Brain microvascular endothelial cell (primary cell): ENCODE measurements around the gene RXRA.
"Not testable (repeated sequence)": the region's sequence is repeated elsewhere in the genome, so short reads cannot be mapped to it uniquely, and the experiment has no call there.

ENCODE experiments used
- DNase-seq: peaks from one replicate; pipeline ENCODE4 v3.0.0-alpha.2; 2020
- H3K27ac ChIP-seq: fragments of 250-450 bp; sonication (Bioruptor Pico); 2 replicates; pipeline ENCODE4 v1.5.1; 2020; ENCODE audit warnings: mild to moderate bottlenecking, moderate library complexity
- H3K27me3 ChIP-seq: fragments of 250-450 bp; sonication (Bioruptor Pico); replicated peaks from 2 replicates; pipeline ENCODE4 v1.5.1; 2020; ENCODE audit warnings: mild to moderate bottlenecking
- H3K36me3 ChIP-seq: fragments of 250-450 bp; sonication (Bioruptor Pico); replicated peaks from 2 replicates; pipeline ENCODE4 v1.5.1; 2020; ENCODE audit warnings: mild to moderate bottlenecking
- H3K4me3 ChIP-seq: 2 replicates; pipeline ENCODE4 v1.5.1; 2011; ENCODE audit warnings: low read depth, mild to moderate bottlenecking, control low read depth, low read length, moderate library complexity
- in situ Hi-C: cut with HindIII; loops from 2 replicates; pipeline ENCODE4 v1.10.0; 2017; ENCODE audit warnings: low sequenced_read_pairs, low pct_ligation_motif_present
- TF ChIP-seq, protein P1 (sequence below): IDR thresholded peaks from 2 replicates; pipeline ENCODE4 v1.5.1; 2011; ENCODE audit warnings: low read depth, mild to moderate bottlenecking, moderate library complexity, low read length, control low read depth, inconsistent platforms; ENCODE audit errors: missing control alignments

Gene RXRA

DNA sequence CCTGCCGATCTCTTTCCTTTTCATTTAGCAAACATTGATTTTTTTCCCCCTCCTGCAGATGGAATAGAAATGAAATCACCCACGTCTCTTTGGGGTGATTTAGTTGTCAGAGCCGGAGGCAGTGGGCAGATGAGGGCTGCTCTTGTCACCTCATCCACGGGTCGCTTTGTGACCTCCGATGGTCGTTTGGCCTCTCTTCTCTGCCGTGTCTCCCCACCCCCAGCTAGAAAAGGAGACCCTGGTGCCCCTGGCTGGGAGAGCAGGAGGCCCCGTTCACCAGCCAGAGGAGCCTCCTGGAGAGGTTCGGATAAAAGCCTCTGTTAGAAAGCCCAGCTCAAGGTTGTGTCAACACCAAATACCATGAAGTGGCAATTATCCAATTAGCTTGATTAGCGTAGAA is 21.6 kb upstream of the RXRA start:
- in situ Hi-C loops = no loop called here

DNA sequence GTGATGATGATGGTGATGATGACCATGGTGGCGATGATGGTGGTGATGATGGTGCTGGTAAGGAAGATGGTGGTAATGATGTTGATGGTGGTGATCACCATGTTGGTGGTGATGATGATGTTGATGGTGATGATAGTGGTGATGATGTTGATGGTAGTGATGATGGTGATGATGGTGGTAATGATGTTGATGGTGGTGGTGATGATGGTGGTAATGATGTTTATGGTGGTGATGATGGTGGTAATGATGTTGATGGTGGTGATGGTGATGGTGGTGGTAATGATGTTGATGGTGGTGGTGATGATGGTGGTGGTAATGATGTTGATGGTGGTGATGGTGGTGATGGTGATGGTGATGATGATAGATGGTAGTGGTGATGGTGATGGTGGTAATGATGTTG is 20.7 kb upstream of the RXRA start:
- no peak for DNase-seq
- H3K36me3 ChIP-seq = no peaks in the 10 kb centered on the region
- TF ChIP-seq, protein P1, sequence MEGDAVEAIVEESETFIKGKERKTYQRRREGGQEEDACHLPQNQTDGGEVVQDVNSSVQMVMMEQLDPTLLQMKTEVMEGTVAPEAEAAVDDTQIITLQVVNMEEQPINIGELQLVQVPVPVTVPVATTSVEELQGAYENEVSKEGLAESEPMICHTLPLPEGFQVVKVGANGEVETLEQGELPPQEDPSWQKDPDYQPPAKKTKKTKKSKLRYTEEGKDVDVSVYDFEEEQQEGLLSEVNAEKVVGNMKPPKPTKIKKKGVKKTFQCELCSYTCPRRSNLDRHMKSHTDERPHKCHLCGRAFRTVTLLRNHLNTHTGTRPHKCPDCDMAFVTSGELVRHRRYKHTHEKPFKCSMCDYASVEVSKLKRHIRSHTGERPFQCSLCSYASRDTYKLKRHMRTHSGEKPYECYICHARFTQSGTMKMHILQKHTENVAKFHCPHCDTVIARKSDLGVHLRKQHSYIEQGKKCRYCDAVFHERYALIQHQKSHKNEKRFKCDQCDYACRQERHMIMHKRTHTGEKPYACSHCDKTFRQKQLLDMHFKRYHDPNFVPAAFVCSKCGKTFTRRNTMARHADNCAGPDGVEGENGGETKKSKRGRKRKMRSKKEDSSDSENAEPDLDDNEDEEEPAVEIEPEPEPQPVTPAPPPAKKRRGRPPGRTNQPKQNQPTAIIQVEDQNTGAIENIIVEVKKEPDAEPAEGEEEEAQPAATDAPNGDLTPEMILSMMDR = no peak
- in situ Hi-C loops = no loop called here
- no peak overlapping the region for H3K4me3 ChIP-seq
- H3K27me3 ChIP-seq = no peaks in the 10 kb centered on the region
- no peak overlapping the region for H3K27ac ChIP-seq

More for the DNA sequence above, 21.6 kb upstream of the RXRA start:
- no peak for DNase-seq
- TF ChIP-seq, protein P1 = no peak
- Histone ChIP-seq H3K27me3 (no peaks in the 10 kb centered on the region), H3K36me3 (no peaks in the 10 kb centered on the region), H3K27ac (no peak overlapping the region), H3K4me3 (no peak overlapping the region)

DNA sequence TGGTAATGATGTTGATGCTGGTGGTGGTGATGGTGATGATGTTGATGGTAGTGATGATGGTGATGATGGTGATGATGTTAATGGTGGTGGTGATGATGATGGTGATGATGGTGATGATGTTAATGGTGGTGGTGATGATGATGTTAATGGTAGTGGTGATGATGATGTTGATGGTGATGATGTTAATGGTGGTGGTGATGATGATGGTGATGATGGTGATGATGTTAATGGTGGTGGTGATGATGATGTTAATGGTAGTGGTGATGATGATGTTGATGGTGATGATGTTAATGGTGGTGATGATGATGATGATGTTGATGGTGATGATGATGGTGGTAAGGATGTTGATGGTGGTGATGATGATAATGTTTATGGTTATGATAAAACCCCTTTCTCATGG is 20.2 kb upstream of the RXRA start:
- H3K27me3 ChIP-seq, H3K36me3 ChIP-seq, H3K27ac ChIP-seq, in situ Hi-C loops, DNase-seq, H3K4me3 ChIP-seq: not testable (repeated sequence)

DNA sequence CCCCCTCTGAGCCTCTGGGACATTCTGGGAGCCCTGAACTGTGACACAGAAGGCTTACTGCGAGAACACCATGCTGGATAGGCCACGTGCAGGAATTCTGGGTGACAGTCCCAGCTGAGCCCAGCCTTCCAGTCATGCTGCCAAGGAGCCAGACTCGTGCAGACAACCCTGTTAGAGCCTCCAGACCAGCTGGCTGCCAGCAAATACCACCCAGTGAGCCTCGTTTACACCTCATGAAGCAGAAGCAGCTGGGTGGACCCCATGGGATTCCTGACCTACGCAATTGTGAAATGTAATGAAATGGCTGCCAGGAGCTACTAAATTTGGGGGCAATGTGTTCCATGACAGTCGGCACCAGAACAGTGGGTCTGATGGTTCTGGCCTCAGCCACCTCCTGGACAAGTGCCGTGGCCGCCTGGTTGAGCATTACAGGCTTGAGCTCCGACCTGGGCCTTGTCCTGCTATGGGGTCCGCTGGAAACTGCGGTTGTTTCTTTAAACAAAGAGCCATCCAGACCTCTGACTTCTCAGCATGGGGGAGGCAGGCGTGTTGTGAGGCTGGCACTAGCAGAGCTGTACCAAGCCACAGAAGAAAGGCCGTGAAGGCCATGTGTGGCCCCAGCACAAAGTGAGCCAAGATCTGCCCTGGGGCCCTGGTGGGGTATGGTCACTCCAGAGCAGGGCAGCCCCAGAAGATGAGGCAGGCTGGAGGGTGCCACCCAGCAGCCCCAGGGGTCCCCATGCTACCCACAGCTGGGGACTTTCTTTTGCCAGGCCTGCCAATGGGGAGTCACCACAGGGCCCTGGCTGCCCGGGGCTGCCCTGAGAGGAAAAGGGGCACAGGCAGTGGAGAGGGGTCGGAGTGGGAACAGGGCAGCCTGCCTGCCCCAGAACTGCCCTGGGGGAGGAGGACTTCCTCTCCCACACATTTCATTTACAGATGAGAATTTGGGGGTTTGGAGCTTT is 19.3 kb upstream of the RXRA start:
- DNase-seq = no peak
- TF ChIP-seq, protein P1 = no peak
- Histone ChIP-seq H3K27ac (no peak overlapping the region), H3K27me3 (no peaks in the 10 kb centered on the region), H3K36me3 (no peaks in the 10 kb centered on the region), H3K4me3 (no peak overlapping the region)
- in situ Hi-C loops = no loop called here

DNA sequence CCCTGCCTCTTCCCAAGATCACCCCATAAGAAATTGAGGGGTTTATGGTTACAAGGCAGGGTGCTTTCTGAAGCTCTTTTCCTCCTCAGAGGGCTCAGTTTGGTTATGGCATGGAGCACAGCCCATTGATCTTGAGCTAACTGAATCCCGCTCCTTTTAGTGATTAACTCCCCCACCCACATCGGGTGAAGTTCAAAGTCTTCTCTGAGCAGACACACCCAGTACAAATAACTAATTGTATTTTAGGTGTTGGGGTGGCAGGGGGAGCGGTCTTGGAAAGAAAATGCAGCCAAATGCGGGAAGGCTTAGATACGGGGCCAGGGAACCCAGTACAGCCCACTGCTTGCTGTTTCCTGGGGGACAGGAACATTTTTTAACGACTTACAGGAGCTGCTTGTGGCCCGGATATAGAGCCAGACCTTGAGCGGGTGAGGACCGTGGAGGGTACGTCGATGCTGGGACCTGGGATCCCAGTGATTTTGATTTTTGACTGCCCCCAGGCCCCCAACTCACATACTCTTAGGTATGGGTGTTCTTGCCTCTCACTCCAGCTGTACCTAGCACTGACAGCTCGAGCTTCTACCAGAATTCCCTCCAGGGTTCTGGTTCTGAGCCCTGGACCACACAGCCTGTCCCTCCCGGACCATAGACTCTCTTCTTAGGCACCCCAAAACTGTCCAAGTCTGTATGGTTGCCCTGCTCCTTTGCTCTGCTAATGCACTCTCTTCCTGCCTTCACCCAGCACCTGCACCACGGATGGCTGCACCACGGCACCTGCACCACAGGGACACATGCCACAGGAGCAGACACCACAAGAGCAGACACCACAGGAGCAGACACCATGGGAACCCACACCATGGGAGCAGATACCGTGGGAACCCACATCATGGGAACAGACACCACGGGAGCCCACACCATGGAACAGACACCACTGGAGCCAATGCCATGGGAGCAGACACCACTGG is 18.3 kb upstream of the RXRA start:
- DNase-seq = no peak
- in situ Hi-C loops = no loop called here

DNA sequence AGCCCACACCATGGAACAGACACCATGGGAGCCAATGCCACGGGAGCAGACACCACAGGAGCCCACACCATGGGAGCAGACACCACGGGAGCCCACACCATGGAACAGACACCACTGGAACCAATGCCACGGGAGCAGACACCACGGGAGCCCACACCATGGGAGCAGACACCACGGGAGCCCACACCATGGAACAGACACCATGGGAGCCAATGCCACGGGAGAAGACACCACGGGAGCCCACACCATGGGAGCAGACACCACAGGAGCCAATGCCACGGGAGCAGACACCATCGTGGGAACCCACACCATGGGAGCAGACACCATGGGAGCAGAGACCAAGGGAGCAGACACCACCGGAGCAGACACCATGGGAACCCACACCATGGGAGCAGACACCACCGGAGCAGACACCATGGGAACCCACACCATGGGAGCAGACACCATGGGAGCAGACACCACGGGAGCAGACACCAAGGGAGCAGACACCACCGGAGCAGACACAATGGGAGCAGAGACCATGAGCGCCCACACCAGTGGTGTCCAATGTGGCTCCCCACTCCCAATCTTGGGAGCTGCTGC is 17.5 kb upstream of the RXRA start:
- H3K27me3 ChIP-seq, in situ Hi-C loops, DNase-seq, H3K36me3 ChIP-seq, H3K4me3 ChIP-seq, H3K27ac ChIP-seq: not testable (repeated sequence)

More for the DNA sequence above, 18.3 kb upstream of the RXRA start:
- Histone ChIP-seq H3K4me3 (no peak overlapping the region), H3K27ac (no peak overlapping the region), H3K36me3 (no peaks in the 10 kb centered on the region), H3K27me3 (no peaks in the 10 kb centered on the region)
- TF ChIP-seq, protein P1 = no peak
